ENCODE measurements around the gene AP3B1. TPM values are rescaled to one million over a fixed set of nuclear protein-coding genes. Genes with fewer than 3 reads are reported as not detected.

AP3B1 gene
- total and polyA plus RNA-seq, 2 of the 8 experiments (the other 6 are each of a cell fraction or from before 2014, with no cell fraction given) = 45.8 to 48.3 TPM

DNA sequence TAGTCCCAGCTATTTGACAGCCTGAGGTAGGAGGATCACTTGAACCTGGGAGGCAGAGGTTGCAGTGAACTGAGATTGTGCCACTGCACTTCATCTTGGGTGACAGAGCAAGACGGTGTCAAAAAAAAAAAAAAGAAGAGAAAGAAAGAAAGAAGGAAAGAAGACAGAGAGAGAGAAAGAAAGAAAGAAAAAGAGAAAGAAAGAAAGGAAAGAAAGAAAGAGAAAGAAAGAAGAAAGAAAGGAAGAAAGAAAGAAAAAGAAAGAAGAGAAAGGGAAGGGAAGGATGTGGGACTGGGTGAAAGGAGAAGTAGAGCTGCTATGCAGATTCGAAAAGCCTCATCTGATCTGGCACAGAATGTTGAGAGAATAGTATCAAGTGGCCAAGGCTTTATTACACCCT is 42.2 kb upstream of the AP3B1 start:
- Histone ChIP-seq H3K4ac (replicated peaks; ENCODE audit: insufficient read length, low read depth, low read length) (no peak overlapping the region), H4K91ac (replicated peaks; ENCODE audit: insufficient read length, low read length) (no peak overlapping the region), H4K8ac (ENCODE audit: extremely low read depth, insufficient read depth, low read length) (no peak overlapping the region), H3K18ac (ENCODE audit: extremely low read depth, low read length) (no peak overlapping the region), H3K4me2 (ENCODE audit: insufficient read depth in 1 of 2, low read depth in 2 of 2, low read length in 2 of 2) (no peak overlapping the region), H3K23ac (ENCODE audit: insufficient read length) (no peak overlapping the region), H3K36me3 (ENCODE audit: control insufficient read depth in 2 of 4, insufficient read depth in 4 of 4, low read length in 3 of 4) (no peaks in the 10 kb centered on the region), H3K27me3 (replicated peaks in 1 of 4; ENCODE audit: control insufficient read depth in 3 of 4, extremely low read depth in 1 of 4, insufficient read depth in 3 of 4, low read length in 3 of 4) (peaks cover 9 to 25% (median 20%) of the 10 kb centered on the region in 4 experiments), H2BK120ac (replicated peaks; ENCODE audit: low read depth, low read length) (no peak overlapping the region), H4K20me1 (replicated peaks in 1 of 2; ENCODE audit: control insufficient read depth in 1 of 2, insufficient read depth in 2 of 2, low read length in 2 of 2) (no peaks in the 10 kb centered on the region), H3K56ac (replicated peaks; ENCODE audit: insufficient read length, low read depth, low read length) (no peak overlapping the region), H3K23me2 (ENCODE audit: low read depth, low read length) (no peaks in the 10 kb centered on the region), H3K79me1 (ENCODE audit: low read depth, low read length) (no peaks in the 10 kb centered on the region), H3K27ac (ENCODE audit: low read depth, low read length) (no peak overlapping the region), H3K4me3 (ENCODE audit: extremely low read depth in 1 of 4, insufficient read depth in 2 of 4, low read depth in 3 of 4, low read length in 4 of 4) (no peak overlapping the region), H2BK12ac (ENCODE audit: low read depth, low read length) (no peak overlapping the region), H2BK15ac (ENCODE audit: low read length) (no peak overlapping the region), H2AK5ac (ENCODE audit: low read depth, low read length) (no peak overlapping the region), H3K9ac (replicated peaks in 1 of 4; ENCODE audit: extremely low read depth in 1 of 4, low read depth in 3 of 4, low read length in 3 of 4) (no peak overlapping the region), H3K79me2 (ENCODE audit: control insufficient read depth in 1 of 2, insufficient read depth in 2 of 2, low read length in 2 of 2) (no peaks in the 10 kb centered on the region), H3K14ac (ENCODE audit: insufficient read length) (no peak overlapping the region), H3K9me3 (ENCODE audit: insufficient read depth in 2 of 2, low read depth in 1 of 2, low read length in 1 of 2) (no peaks in the 10 kb centered on the region; a peak in 1 of 4 replicates), H2AFZ (ENCODE audit: low read length) (no peak overlapping the region), H4K5ac (ENCODE audit: insufficient read length, low read depth, low read length) (no peak overlapping the region), H2BK5ac (ENCODE audit: low read depth, low read length) (no peak overlapping the region), H2BK20ac (ENCODE audit: low read length) (no peak overlapping the region), H3K4me1 (replicated peaks in 1 of 4; ENCODE audit: control insufficient read depth in 3 of 4, insufficient read depth in 4 of 4, low read length in 3 of 4) (peaks cover 0 to 2% (median 0%) of the 10 kb centered on the region in 4 experiments; a peak in 1 of 7 replicates)
- 93% methylated on average over 1 of the region's 2 CpGs; no CpG with 5 or more reads in 1 of the 2 experiments for WGBS, 2 experiments (ENCODE audit: extremely low coverage in 1 of 2, insufficient coverage in 1 of 2, insufficient read length in 1 of 2, insufficient replicate concordance in 2 of 2, low coverage in 1 of 2, low lambda C conversion rate in 2 of 2, missing lambda C conversion rate in 1 of 2)
- ChIA-PET POLR2A (ENCODE audit: partially characterized antibody) (no interaction called here), CTCF (ENCODE audit: partially characterized antibody) (interaction anchor here (0.6 kb wide), 1 partner anchor 34 kb away, joined by 3 read pairs; no protein-coding TSS in a partner anchor)
- DNase-seq (ENCODE audit: low read depth in 1 of 2, low spot score in 2 of 2) (no peak), FAIRE-seq (no peak)
- no peak for TF ChIP-seq HDAC6 (IDR thresholded peaks at IDR 0.05; ENCODE audit: low read depth, low read length)

Data from H1 (cell line).